ENCODE results near the gene DHRS13. TPM values are rescaled to one million over a fixed set of nuclear protein-coding genes. Genes with fewer than 3 reads are reported as not detected.

DHRS13 gene
- polyA plus RNA-seq, 1 donor from 2014 or later: 91.1 TPM

DNA sequence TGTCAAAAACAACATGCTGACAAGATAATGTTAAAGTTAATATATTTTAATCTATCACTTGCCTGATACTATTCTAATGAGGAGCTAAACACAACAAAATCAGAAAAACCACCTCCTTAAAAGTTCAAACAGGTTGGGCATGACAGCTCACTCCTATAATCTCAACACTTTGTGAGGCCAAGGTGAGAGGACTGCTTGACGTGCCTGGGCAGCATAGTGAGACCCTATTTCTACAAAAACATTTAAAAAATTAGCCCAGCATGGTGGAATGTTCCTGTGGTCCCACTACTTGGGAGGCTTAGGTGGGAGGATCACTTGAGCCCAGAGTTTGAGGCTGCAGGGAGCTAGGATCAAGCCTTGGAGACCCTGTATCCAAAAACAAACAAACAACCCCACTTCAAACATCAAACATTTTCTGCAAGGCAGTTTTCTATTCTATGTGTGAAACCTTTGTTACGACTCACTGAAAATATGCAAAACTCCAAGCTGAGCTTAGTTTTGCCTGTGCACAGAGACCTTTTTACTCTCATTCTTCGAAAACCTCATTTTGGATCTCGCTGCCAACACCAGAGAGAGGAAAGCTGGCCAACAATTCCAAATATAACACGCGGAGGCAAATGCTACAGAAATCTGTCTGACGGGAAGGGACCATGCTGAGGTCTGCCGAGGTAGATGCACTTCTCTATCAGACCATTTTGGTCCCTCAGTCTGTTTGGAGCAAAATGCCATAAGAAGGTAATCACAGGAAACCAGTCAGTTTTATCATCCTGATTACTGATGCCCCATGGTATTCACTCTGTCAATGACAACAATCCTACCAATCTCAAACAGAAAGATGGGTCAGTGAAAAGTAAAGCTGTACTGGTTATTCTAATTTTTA, 42.2 kb upstream of the DHRS13 start:
- peaks cover 15% of the 10 kb centered on the region for H4K20me1 ChIP-seq (ENCODE audit: insufficient read depth)

DNA sequence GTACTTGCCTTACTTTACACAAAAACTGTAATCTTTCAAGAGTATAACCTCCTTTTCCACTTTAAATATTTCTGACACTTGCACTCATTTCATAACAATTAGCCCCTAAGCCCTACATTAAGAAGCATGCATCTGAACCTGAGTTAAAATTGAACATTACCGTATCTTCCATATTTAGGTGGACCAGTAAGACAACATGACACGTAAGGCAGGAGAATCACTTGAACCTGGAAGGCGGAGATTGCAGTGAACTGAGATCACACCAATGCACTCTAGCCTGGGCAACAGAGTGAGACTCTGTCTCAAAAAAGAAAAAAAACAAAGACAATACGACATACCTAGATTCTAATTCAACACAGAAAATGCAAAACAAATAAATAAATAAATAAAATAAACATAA, 41.5 kb upstream of the DHRS13 start:
- peaks cover 2% of the 10 kb centered on the region for H3F3A ChIP-seq (ENCODE audit: insufficient read depth, low read length, poor library complexity, severe bottlenecking)
- H3K4me2 ChIP-seq (ENCODE audit: low read length): no peak overlapping the region
- H3K36me3 ChIP-seq (ENCODE audit: insufficient read depth, low read length): no peaks in the 10 kb centered on the region
- no peaks in the 10 kb centered on the region for H3K27me3 ChIP-seq (ENCODE audit: insufficient read depth, low read depth, low read length)
- H3K4me3 ChIP-seq (ENCODE audit: low read length): no peak overlapping the region
- H3K79me2 ChIP-seq (replicated peaks; ENCODE audit: insufficient read depth, low read length): peaks cover 82% of the 10 kb centered on the region
- peaks cover 19% of the 10 kb centered on the region for H4K20me1 ChIP-seq (ENCODE audit: insufficient read depth)
- H3K27ac ChIP-seq (ENCODE audit: low read length): no peak overlapping the region
- H3K9me3 ChIP-seq (ENCODE audit: low read length): no peaks in the 10 kb centered on the region
- H3K9ac ChIP-seq (ENCODE audit: low read length): no peak overlapping the region
- H2AFZ ChIP-seq (ENCODE audit: low read depth, low read length): no peak overlapping the region
- TF ChIP-seq EZH2 (IDR thresholded peaks at IDR 0.05; ENCODE audit: borderline replicate concordance, insufficient read depth, low read length, poor library complexity, severe bottlenecking) (no peak), EP300 (conservative IDR thresholded peaks at IDR 0.05; ENCODE audit: poor library complexity, severe bottlenecking) (no peak), RAD21 (conservative IDR thresholded peaks at IDR 0.05) (no peak), SMC3 (conservative IDR thresholded peaks at IDR 0.05; ENCODE audit: poor library complexity) (no peak), POLR2AphosphoS5 (IDR thresholded peaks at IDR 0.05) (no peak), TAF1 (IDR thresholded peaks at IDR 0.05; ENCODE audit: low read depth) (no peak), MXI1 (conservative IDR thresholded peaks at IDR 0.05; ENCODE audit: poor library complexity, severe bottlenecking) (no peak)
- TF ChIP-seq, protein P1, sequence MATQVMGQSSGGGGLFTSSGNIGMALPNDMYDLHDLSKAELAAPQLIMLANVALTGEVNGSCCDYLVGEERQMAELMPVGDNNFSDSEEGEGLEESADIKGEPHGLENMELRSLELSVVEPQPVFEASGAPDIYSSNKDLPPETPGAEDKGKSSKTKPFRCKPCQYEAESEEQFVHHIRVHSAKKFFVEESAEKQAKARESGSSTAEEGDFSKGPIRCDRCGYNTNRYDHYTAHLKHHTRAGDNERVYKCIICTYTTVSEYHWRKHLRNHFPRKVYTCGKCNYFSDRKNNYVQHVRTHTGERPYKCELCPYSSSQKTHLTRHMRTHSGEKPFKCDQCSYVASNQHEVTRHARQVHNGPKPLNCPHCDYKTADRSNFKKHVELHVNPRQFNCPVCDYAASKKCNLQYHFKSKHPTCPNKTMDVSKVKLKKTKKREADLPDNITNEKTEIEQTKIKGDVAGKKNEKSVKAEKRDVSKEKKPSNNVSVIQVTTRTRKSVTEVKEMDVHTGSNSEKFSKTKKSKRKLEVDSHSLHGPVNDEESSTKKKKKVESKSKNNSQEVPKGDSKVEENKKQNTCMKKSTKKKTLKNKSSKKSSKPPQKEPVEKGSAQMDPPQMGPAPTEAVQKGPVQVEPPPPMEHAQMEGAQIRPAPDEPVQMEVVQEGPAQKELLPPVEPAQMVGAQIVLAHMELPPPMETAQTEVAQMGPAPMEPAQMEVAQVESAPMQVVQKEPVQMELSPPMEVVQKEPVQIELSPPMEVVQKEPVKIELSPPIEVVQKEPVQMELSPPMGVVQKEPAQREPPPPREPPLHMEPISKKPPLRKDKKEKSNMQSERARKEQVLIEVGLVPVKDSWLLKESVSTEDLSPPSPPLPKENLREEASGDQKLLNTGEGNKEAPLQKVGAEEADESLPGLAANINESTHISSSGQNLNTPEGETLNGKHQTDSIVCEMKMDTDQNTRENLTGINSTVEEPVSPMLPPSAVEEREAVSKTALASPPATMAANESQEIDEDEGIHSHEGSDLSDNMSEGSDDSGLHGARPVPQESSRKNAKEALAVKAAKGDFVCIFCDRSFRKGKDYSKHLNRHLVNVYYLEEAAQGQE (IDR thresholded peaks at IDR 0.05; ENCODE audit: borderline replicate concordance): no peak
- TF ChIP-seq, protein P2, sequence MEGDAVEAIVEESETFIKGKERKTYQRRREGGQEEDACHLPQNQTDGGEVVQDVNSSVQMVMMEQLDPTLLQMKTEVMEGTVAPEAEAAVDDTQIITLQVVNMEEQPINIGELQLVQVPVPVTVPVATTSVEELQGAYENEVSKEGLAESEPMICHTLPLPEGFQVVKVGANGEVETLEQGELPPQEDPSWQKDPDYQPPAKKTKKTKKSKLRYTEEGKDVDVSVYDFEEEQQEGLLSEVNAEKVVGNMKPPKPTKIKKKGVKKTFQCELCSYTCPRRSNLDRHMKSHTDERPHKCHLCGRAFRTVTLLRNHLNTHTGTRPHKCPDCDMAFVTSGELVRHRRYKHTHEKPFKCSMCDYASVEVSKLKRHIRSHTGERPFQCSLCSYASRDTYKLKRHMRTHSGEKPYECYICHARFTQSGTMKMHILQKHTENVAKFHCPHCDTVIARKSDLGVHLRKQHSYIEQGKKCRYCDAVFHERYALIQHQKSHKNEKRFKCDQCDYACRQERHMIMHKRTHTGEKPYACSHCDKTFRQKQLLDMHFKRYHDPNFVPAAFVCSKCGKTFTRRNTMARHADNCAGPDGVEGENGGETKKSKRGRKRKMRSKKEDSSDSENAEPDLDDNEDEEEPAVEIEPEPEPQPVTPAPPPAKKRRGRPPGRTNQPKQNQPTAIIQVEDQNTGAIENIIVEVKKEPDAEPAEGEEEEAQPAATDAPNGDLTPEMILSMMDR (IDR thresholded peaks at IDR 0.05; ENCODE audit: poor library complexity, severe bottlenecking): no peak
- no peaks in the 10 kb centered on the region for H3K9me2 ChIP-seq (ENCODE audit: insufficient read depth, low read length)

More for the DNA sequence above, 42.2 kb upstream of the DHRS13 start:
- Histone ChIP-seq H3K9ac (ENCODE audit: low read length) (no peak overlapping the region), H3K9me2 (ENCODE audit: insufficient read depth, low read length) (no peaks in the 10 kb centered on the region), H3K9me3 (ENCODE audit: low read length) (no peaks in the 10 kb centered on the region), H3K4me3 (ENCODE audit: low read length) (no peak overlapping the region), H2AFZ (ENCODE audit: low read depth, low read length) (no peak overlapping the region), H3K4me2 (ENCODE audit: low read length) (no peak overlapping the region), H3K79me2 (replicated peaks; ENCODE audit: insufficient read depth, low read length) (peaks cover 88% of the 10 kb centered on the region), H3K36me3 (ENCODE audit: insufficient read depth, low read length) (no peaks in the 10 kb centered on the region), H3K27ac (ENCODE audit: low read length) (no peak overlapping the region), H3F3A (ENCODE audit: insufficient read depth, low read length, poor library complexity, severe bottlenecking) (peaks cover 2% of the 10 kb centered on the region), H3K27me3 (ENCODE audit: insufficient read depth, low read depth, low read length) (no peaks in the 10 kb centered on the region)
- TF ChIP-seq, protein P1 (IDR thresholded peaks at IDR 0.05; ENCODE audit: borderline replicate concordance): no peak
- TF ChIP-seq, protein P2 (IDR thresholded peaks at IDR 0.05; ENCODE audit: poor library complexity, severe bottlenecking): no peak
- TF ChIP-seq EZH2 (IDR thresholded peaks at IDR 0.05; ENCODE audit: borderline replicate concordance, insufficient read depth, low read length, poor library complexity, severe bottlenecking) (no peak), SMC3 (conservative IDR thresholded peaks at IDR 0.05; ENCODE audit: poor library complexity) (no peak), TAF1 (IDR thresholded peaks at IDR 0.05; ENCODE audit: low read depth) (no peak), EP300 (conservative IDR thresholded peaks at IDR 0.05; ENCODE audit: poor library complexity, severe bottlenecking) (no peak), POLR2AphosphoS5 (IDR thresholded peaks at IDR 0.05) (no peak), MXI1 (conservative IDR thresholded peaks at IDR 0.05; ENCODE audit: poor library complexity, severe bottlenecking) (no peak), RAD21 (conservative IDR thresholded peaks at IDR 0.05) (no peak)
